ENCODE measurements around the gene SLC11A2.

SLC11A2 gene

DNA sequence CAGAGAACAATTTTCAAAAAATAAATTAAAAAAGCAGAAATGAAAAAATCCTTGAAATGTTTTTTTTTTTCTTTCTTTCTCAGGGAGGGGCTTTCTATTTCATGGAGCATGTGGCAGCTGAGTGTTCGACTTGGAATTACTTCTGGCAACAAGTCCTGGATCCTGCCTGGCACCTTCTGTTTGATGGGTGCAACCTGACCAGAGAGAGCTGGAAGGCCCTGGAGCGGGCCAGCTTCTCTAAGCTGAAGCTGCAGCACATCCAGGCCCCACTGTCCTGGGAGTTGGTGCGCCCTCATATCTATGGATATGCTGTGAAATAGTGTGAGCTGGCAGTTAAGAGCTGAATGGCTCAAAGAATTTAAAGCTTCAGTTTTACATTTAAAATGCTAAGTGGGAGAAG lies 96.4 kb downstream of the SLC11A2 start:
- Histone ChIP-seq H3F3A (ENCODE audit: insufficient read depth, low read length) (no peaks in the 10 kb centered on the region), H3K4me2 (ENCODE audit: low read length) (no peak overlapping the region; the same call in 1 of the 2 replicates), H3K9me3 (ENCODE audit: low read length) (no peaks in the 10 kb centered on the region), H3K36me3 (ENCODE audit: insufficient read depth, low read length) (peaks cover 79% of the 10 kb centered on the region), H2AFZ (ENCODE audit: low read length) (no peak overlapping the region), H3K79me2 (ENCODE audit: insufficient read depth, low read length) (peaks cover 50% of the 10 kb centered on the region), H4K20me1 (ENCODE audit: insufficient read depth, low read length) (no peaks in the 10 kb centered on the region), H3K27ac (ENCODE audit: low read depth, low read length, poor library complexity, severe bottlenecking) (peak overlapping the region; percentile 99), H3K27me3 (ENCODE audit: insufficient read depth, low read length) (no peaks in the 10 kb centered on the region), H3K4me1 (ENCODE audit: insufficient read depth, low read length, severe bottlenecking) (peaks cover 47% of the 10 kb centered on the region), H3K9me2 (ENCODE audit: low read depth, low read length) (no peaks in the 10 kb centered on the region), H3K4me3 (ENCODE audit: low read depth, low read length, poor library complexity, severe bottlenecking) (peak overlapping the region; percentile 87), H3K9ac (ENCODE audit: low read length) (no peak overlapping the region)
- TF ChIP-seq, protein P1, sequence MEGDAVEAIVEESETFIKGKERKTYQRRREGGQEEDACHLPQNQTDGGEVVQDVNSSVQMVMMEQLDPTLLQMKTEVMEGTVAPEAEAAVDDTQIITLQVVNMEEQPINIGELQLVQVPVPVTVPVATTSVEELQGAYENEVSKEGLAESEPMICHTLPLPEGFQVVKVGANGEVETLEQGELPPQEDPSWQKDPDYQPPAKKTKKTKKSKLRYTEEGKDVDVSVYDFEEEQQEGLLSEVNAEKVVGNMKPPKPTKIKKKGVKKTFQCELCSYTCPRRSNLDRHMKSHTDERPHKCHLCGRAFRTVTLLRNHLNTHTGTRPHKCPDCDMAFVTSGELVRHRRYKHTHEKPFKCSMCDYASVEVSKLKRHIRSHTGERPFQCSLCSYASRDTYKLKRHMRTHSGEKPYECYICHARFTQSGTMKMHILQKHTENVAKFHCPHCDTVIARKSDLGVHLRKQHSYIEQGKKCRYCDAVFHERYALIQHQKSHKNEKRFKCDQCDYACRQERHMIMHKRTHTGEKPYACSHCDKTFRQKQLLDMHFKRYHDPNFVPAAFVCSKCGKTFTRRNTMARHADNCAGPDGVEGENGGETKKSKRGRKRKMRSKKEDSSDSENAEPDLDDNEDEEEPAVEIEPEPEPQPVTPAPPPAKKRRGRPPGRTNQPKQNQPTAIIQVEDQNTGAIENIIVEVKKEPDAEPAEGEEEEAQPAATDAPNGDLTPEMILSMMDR (IDR thresholded peaks at IDR 0.05; ENCODE audit: low read length): no peak
- no peak for TF ChIP-seq EZH2 (IDR thresholded peaks at IDR 0.05; ENCODE audit: borderline replicate concordance, low read length)
